GM12878 (cell line): Measurements from ENCODE around the gene EMP2. TPM values are rescaled to one million over a fixed set of nuclear protein-coding genes. Genes with fewer than 3 reads are reported as not detected.
"Not testable (repeated sequence)": the region's sequence is repeated elsewhere in the genome, so short reads cannot be mapped to it uniquely, and the experiment has no call there.

Source experiments
- ATAC-seq: fragments of 200-7000 bp; cut with Tn5 transposase; 3 replicates; pipeline ENCODE4 v1.9.1; 2020; ENCODE audit warnings: mild to moderate bottlenecking, moderate library complexity
- BruUV-seq: library from RNA; stranded (reverse); fragments of 400-500 nt; replicated peaks from 2 replicates; lab custom pipeline; 2021; lab: Mats Ljungman, UMichigan
- CTCF ChIA-PET: fragments of 300-600 bp; sonication (Branson Sonifier 250); formaldehyde crosslinking; extraction: SDS; loops from one replicate; lab custom pipeline; 2021; ENCODE audit warnings: inconsistent platforms; lab: Yijun Ruan, JAX
- POLR2A ChIA-PET: fragments of 350-600 bp; formaldehyde crosslinking; extraction: SDS; loops from one replicate; lab custom pipeline; 2021; ENCODE audit warnings: inconsistent platforms; lab: Charles Lee
- RAD21 ChIA-PET: fragments of 300-600 bp; sonication (Branson Sonifier 250); formaldehyde crosslinking; loops from one replicate; lab custom pipeline; 2023; ENCODE audit warnings: antibody characterized with exemption; ENCODE audit not compliant: unreplicated experiment; lab: Charles Lee
- SMC1A ChIA-PET: fragments of 300-600 bp; sonication (Branson Sonifier 250); formaldehyde crosslinking; loops from one replicate; lab custom pipeline; 2023; ENCODE audit not compliant: unreplicated experiment, uncharacterized antibody; lab: Charles Lee
- DNase-seq: peaks from one replicate; pipeline ENCODE4 v3.0.0-alpha.2; 2011; ENCODE audit warnings: low read depth, low spot score
- FAIRE-seq: peaks from 3 replicates; lab custom pipeline; 2011; peaks lifted over from hg19 to GRCh38; lab: Jason Lieb, UNC
- H2AFZ ChIP-seq: 2 replicates; pipeline ENCODE4 v1.6.0; 2011; ENCODE audit warnings: low read depth, low read length, control low read depth; ENCODE audit not compliant: control insufficient read depth
- H3K27ac ChIP-seq: 2 replicates; pipeline ENCODE4 v1.5.1; 2011; ENCODE audit warnings: control low read depth; ENCODE audit not compliant: control insufficient read depth, insufficient read depth
- H3K27me3 ChIP-seq, 2 experiments: replicated peaks in 1 of 2; 2 replicates each; pipeline versions ENCODE4 v1.6.0 to v1.6.1; 2011; ENCODE audit warnings: low read length in 1 of 2; ENCODE audit not compliant: control insufficient read depth in 2 of 2, insufficient read depth in 2 of 2
- H3K36me3 ChIP-seq, 2 experiments: 2 replicates each; pipeline ENCODE4 v1.5.1; 2011; ENCODE audit warnings: low read length in 1 of 2; ENCODE audit not compliant: control insufficient read depth in 2 of 2, insufficient read depth in 2 of 2
- H3K4me1 ChIP-seq: 2 replicates; pipeline ENCODE4 v1.6.1; 2011; ENCODE audit warnings: mild to moderate bottlenecking, low read length, moderate library complexity, mixed read lengths; ENCODE audit not compliant: control insufficient read depth, insufficient read depth
- H3K4me2 ChIP-seq: 2 replicates; pipeline ENCODE4 v1.6.0; 2011; ENCODE audit warnings: control low read depth; ENCODE audit not compliant: control insufficient read depth, insufficient read depth
- H3K4me3 ChIP-seq: fragments of 200-600 bp; sonication (generic); 2 replicates; pipeline ENCODE4 v1.5.1; 2016
- H3K79me2 ChIP-seq: 2 replicates; pipeline ENCODE4 v1.6.0; 2011; ENCODE audit warnings: low read length; ENCODE audit not compliant: control insufficient read depth, insufficient read depth
- H3K9ac ChIP-seq: 2 replicates; pipeline ENCODE4 v1.8.0; 2011; ENCODE audit warnings: low read length, control low read depth, mixed read lengths; ENCODE audit not compliant: control insufficient read depth, insufficient read depth
- H3K9me3 ChIP-seq: replicated peaks from 3 replicates; pipeline ENCODE4 v1.5.1; 2011; ENCODE audit warnings: mild to moderate bottlenecking, low read length; ENCODE audit not compliant: control insufficient read depth, insufficient read depth
- H4K20me1 ChIP-seq: 2 replicates; pipeline ENCODE4 v1.6.0; 2011; ENCODE audit not compliant: control insufficient read depth, insufficient read depth
- BHLHE40 ChIP-seq, 2 experiments: fragments of 450-650 bp in 1 of 2; IDR thresholded peaks; 2 replicates each; pipeline ENCODE4 v1.6.1; 2011 to 2017; ENCODE audit warnings: low read depth in 2 of 2, borderline replicate concordance in 1 of 2, improper control_type of control experiment in 1 of 2, low read length in 1 of 2, mild to moderate bottlenecking in 1 of 2
- MTA2 ChIP-seq: fragments of 450-650 bp; IDR thresholded peaks from 2 replicates; pipeline ENCODE4 v1.6.1; 2016; ENCODE audit warnings: low read depth, mild to moderate bottlenecking, moderate library complexity
- SMARCA5 ChIP-seq: fragments of 450-650 bp; IDR thresholded peaks from 2 replicates; pipeline ENCODE4 v1.6.1; 2017; ENCODE audit warnings: mild to moderate bottlenecking
- SPI1 ChIP-seq: IDR thresholded peaks from 2 replicates; pipeline ENCODE4 v1.6.1; 2011; ENCODE audit warnings: low read depth, mild to moderate bottlenecking, low read length, moderate library complexity, borderline replicate concordance; ENCODE audit not compliant: insufficient read depth
- ZBTB33 ChIP-seq: fragments of 450-650 bp; IDR thresholded peaks from 2 replicates; pipeline ENCODE4 v1.6.1; 2017; ENCODE audit warnings: mild to moderate bottlenecking
- WGBS: methylation state at CpG from one replicate; pipeline ENCODE4 v1.1.6; 2016; ENCODE audit warnings: low lambda C conversion rate; ENCODE audit not compliant: insufficient replicate concordance, insufficient coverage; ENCODE audit errors: missing lambda C conversion rate; 5-methylcytosine and 5-hydroxymethylcytosine counted together
- in situ Hi-C: fragments of 300-500 bp; cut with MboI; formaldehyde crosslinking; loops from 9 replicates; pipeline ENCODE4 v1.14.3; 2018; ENCODE audit warnings: mixed read lengths
- intact Hi-C: fragments of 100-400 bp; cut with micrococcal nuclease; formaldehyde crosslinking; loops from one replicate; pipeline ENCODE4 v1.14.2; 2022; ENCODE audit not compliant: unreplicated experiment
- polyA plus RNA-seq, 11 experiments: library from polyadenylated mRNA; depleted of rRNA in 4 of 11; unstranded in 6 of 11; stranded (reverse) in 5 of 11; fragments of >200 nt; fragmentation: Nextera tagmentation in 4 of 11; fragmentation: Illumina TruSeq in 1 of 11; extraction: Ambion mirVana in 4 of 11; extraction: Trizol in 1 of 11; gene quantifications; 1 replicate in 1 of 11; 2 replicates in 10 of 11; pipeline versions ENCODE4 v1.2.1 to v1.2.3, GENCODE V29; 2011 to 2016; ENCODE audit warnings: inconsistent platforms in 2 of 11, missing spikeins in 2 of 11, low read depth in 1 of 11
- total RNA-seq, 4 experiments: library from RNA; depleted of rRNA in 3 of 4; stranded (reverse); fragments of >200 nt in 3 of 4; fragmentation: Illumina TruSeq in 1 of 4; extraction: Trizol in 1 of 4; gene quantifications; 2 replicates each; pipeline versions ENCODE4 v1.2.1 to v1.2.3, GENCODE V29; 2013 to 2021
- TF ChIP-seq, protein P1 (sequence below): fragments of 450-650 bp; formaldehyde crosslinking; IDR thresholded peaks from 2 replicates; pipeline ENCODE4 v1.5.0; 2022; ENCODE audit warnings: mild to moderate bottlenecking, missing genetic modification characterization

Gene EMP2
- total and polyA plus RNA-seq, 10 of the 15 experiments (the other 5 are each of a cell fraction or from before 2014, with no cell fraction given): 0.41 to 10.4 (median 3.8) TPM

GRCh38 chr16:10536814-10537389 is 43.5 kb downstream of the EMP2 start (continued):
- TF ChIP-seq, protein P1, sequence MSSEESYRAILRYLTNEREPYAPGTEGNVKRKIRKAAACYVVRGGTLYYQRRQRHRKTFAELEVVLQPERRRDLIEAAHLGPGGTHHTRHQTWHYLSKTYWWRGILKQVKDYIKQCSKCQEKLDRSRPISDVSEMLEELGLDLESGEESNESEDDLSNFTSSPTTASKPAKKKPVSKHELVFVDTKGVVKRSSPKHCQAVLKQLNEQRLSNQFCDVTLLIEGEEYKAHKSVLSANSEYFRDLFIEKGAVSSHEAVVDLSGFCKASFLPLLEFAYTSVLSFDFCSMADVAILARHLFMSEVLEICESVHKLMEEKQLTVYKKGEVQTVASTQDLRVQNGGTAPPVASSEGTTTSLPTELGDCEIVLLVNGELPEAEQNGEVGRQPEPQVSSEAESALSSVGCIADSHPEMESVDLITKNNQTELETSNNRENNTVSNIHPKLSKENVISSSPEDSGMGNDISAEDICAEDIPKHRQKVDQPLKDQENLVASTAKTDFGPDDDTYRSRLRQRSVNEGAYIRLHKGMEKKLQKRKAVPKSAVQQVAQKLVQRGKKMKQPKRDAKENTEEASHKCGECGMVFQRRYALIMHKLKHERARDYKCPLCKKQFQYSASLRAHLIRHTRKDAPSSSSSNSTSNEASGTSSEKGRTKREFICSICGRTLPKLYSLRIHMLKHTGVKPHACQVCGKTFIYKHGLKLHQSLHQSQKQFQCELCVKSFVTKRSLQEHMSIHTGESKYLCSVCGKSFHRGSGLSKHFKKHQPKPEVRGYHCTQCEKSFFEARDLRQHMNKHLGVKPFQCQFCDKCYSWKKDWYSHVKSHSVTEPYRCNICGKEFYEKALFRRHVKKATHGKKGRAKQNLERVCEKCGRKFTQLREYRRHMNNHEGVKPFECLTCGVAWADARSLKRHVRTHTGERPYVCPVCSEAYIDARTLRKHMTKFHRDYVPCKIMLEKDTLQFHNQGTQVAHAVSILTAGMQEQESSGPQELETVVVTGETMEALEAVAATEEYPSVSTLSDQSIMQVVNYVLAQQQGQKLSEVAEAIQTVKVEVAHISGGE: no peak
- TF ChIP-seq SPI1: peak; percentile 49; the same call in 1 of the 2 replicates

DNA sequence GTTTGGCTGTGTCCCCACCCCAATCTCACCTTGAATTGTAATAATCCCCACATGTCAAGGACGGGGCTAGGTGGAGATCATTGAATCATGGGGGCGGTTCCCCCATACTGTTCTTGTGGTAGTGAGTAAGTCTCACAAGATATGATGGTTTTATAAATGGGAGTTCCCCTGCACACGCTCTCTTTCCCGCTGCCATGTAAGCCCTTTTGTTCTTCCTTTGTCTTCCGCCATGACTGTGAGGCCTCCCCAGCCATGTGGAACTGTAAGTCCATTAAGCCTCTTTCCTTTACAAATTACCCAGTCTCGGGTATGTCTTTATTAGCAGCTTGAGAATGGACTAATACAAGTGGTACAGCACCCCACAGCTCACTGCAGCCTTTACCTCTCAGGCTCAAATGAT is 44.1 kb downstream of the EMP2 start:
- not testable (repeated sequence) for DNase-seq, H3K79me2 ChIP-seq, FAIRE-seq, BruUV-seq, H3K9ac ChIP-seq, H3K4me2 ChIP-seq, H3K4me3 ChIP-seq, H3K27me3 ChIP-seq
- 39% methylated on average over 6 of the region's 6 CpGs for WGBS
- SMC1A ChIA-PET: interaction anchor here (0.7 to 0.9 kb wide), 2 partner anchors 17 to 21 kb away, joined by 3 to 4 read pairs; no protein-coding TSS in a partner anchor
- peak overlapping the region; percentile 20; the same call in 1 of the 2 replicates for H3K27ac ChIP-seq
- TF ChIP-seq SMARCA5 (0 out of 2 replicates have a peak, but pooled peaks have one; percentile 56), BHLHE40 (IDR thresholded peaks at IDR 0.05; ENCODE audit: borderline replicate concordance in 1 of 2, low read depth in 2 of 2, low read length in 1 of 2) (peak in 1 of 2 experiments; percentile 24; a peak in 1 of 4 replicates), ZBTB33 (peak; percentile 70; the same call in 1 of the 2 replicates), MTA2 (peak; percentile 34; the same call in 1 of the 2 replicates)
- TF ChIP-seq, all 136 proteins: peak for 4; not testable (repeated sequence) for 132
- in situ Hi-C loops, H3K4me1 ChIP-seq, H2AFZ ChIP-seq, H3K9me3 ChIP-seq, POLR2A ChIA-PET, RAD21 ChIA-PET, H4K20me1 ChIP-seq, H3K36me3 ChIP-seq: not testable (repeated sequence)
- intact Hi-C loops: loop anchor here (5.0 kb wide), 1 partner anchor 61 kb away; no protein-coding TSS in a partner anchor
- CTCF ChIA-PET: interaction anchor here (1.1 to 1.8 kb wide), 2 partner anchors 13 to 200 kb away, joined by 3 to 6 read pairs; no protein-coding TSS in a partner anchor
- peak; percentile 45 for ATAC-seq
